DOHH2 (cell line): ENCODE data around the gene PGF.

Experiments
- EZH2phosphoT487 ChIP-seq: fragments of 200-600 bp; sonication (generic); IDR thresholded peaks from 2 replicates; pipeline ENCODE4 v1.6.1; 2017; ENCODE audit warnings: borderline replicate concordance, mild to moderate bottlenecking, antibody characterized with exemption, low read length, moderate library complexity, mixed read lengths
- TF ChIP-seq, protein P1 (sequence below): fragments of 200-600 bp; sonication (generic); IDR thresholded peaks from one replicate; pipeline ENCODE4 v1.5.1; 2014; ENCODE audit warnings: antibody characterized with exemption, mild to moderate bottlenecking, low read depth, low read length; ENCODE audit not compliant: poor library complexity, severe bottlenecking

DNA sequence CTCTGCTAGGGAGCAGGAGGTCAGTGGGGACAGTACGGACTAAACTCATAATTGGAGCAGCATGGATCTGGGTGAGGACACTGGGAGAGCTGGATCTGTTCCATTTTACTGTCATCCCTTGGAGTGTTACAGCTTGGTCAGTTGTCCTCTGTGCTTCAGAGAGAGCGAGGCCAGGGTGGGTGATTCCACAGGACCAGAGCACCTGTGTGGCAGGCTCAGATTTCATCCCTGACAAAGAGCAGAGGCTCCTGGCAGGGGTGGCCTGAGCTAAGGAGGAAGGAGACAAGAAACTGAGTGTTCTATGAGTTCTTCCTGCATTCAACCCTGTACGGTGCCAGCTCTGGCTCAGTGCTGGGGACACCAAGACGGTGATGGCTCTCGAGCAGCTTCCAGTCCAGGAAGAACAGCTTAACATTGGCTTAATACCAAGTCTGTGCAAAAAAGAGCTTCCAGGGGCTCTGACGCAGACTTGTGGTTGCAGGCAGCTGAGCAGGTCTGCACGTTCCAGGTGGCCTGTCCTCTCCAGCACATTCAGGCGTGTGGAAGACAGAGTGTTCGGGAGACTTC lies 8.4 kb upstream of the PGF start:
- TF ChIP-seq, protein P1, sequence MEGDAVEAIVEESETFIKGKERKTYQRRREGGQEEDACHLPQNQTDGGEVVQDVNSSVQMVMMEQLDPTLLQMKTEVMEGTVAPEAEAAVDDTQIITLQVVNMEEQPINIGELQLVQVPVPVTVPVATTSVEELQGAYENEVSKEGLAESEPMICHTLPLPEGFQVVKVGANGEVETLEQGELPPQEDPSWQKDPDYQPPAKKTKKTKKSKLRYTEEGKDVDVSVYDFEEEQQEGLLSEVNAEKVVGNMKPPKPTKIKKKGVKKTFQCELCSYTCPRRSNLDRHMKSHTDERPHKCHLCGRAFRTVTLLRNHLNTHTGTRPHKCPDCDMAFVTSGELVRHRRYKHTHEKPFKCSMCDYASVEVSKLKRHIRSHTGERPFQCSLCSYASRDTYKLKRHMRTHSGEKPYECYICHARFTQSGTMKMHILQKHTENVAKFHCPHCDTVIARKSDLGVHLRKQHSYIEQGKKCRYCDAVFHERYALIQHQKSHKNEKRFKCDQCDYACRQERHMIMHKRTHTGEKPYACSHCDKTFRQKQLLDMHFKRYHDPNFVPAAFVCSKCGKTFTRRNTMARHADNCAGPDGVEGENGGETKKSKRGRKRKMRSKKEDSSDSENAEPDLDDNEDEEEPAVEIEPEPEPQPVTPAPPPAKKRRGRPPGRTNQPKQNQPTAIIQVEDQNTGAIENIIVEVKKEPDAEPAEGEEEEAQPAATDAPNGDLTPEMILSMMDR = no peak
- TF ChIP-seq EZH2phosphoT487 = no peak
